ENCODE results near the gene KLHL10. TPM values are rescaled to one million over a fixed set of nuclear protein-coding genes. Genes with fewer than 3 reads are reported as not detected.
A peak's percentile ranks its signal among the peaks of the same experiment; 100 is the strongest.

The KLHL10 gene
- total RNA-seq, 1 experiment from 2014 or later = not detected

DNA sequence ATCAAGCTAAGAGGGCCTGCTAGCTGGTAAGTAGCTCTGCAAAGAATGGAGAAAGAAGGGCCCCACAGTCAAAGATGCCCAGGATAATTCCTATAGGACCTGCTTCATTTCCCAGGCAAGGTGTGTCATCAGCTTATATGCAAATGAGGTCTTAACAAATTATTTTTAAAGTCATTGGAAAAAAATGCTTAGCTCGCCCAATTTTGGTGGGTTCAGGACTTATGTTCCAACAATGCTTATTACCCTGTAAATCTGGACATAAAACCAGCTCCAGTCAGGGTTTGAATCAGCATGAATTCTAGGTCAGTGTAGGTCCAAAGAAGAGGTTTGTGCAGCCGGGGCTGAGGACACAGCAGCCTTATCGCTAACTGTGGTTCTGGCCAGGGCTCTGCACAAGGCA is 55.8 kb downstream of the KLHL10 start:
- BruUV-seq (replicated peaks) = no TSS peak
- peaks cover 19% of the 10 kb centered on the region for H3K4me1 Mint-ChIP-seq (ENCODE audit: low read depth, unreplicated experiment)
- Histone ChIP-seq H3K4me1 (peaks cover 7% of the 10 kb centered on the region; the same call in 1 of the 2 replicates), H3K27me3 (replicated peaks; ENCODE audit: control insufficient read depth, insufficient read depth, low read length) (no peaks in the 10 kb centered on the region), H3K4me3 (ENCODE audit: low read depth, low read length) (no peak overlapping the region), H3K9me3 (no peaks in the 10 kb centered on the region), H3K36me3 (ENCODE audit: control insufficient read depth, insufficient read depth, low read length) (peaks cover 2% of the 10 kb centered on the region; the same call in 1 of the 2 replicates)
- intact Hi-C loops (cut with micrococcal nuclease; ENCODE audit: unreplicated experiment) = no loop called here
- no peaks in the 10 kb centered on the region for H3K27me3 Mint-ChIP-seq (ENCODE audit: insufficient read depth, unreplicated experiment)
- no peak for DNase-seq
- no peak overlapping the region for H3K4me3 Mint-ChIP-seq (ENCODE audit: unreplicated experiment)
- TF ChIP-seq, protein P1, sequence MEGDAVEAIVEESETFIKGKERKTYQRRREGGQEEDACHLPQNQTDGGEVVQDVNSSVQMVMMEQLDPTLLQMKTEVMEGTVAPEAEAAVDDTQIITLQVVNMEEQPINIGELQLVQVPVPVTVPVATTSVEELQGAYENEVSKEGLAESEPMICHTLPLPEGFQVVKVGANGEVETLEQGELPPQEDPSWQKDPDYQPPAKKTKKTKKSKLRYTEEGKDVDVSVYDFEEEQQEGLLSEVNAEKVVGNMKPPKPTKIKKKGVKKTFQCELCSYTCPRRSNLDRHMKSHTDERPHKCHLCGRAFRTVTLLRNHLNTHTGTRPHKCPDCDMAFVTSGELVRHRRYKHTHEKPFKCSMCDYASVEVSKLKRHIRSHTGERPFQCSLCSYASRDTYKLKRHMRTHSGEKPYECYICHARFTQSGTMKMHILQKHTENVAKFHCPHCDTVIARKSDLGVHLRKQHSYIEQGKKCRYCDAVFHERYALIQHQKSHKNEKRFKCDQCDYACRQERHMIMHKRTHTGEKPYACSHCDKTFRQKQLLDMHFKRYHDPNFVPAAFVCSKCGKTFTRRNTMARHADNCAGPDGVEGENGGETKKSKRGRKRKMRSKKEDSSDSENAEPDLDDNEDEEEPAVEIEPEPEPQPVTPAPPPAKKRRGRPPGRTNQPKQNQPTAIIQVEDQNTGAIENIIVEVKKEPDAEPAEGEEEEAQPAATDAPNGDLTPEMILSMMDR (IDR thresholded peaks at IDR 0.05; ENCODE audit: insufficient read depth in 1 of 2, low read depth in 1 of 2, low read length in 1 of 2, severe bottlenecking in 1 of 2, unreplicated experiment in 1 of 2) = no peak
- ChIA-PET POLR2A (no interaction called here), CTCF (no interaction called here)
- H3K9me3 Mint-ChIP-seq (ENCODE audit: unreplicated experiment) = no peaks in the 10 kb centered on the region
- H3K36me3 Mint-ChIP-seq (ENCODE audit: insufficient read depth, unreplicated experiment) = peaks cover 94% of the 10 kb centered on the region
- H3K27ac Mint-ChIP-seq (ENCODE audit: unreplicated experiment) = peak overlapping the region; percentile 4

- Mint-ChIP-seq H3K9me3 (ENCODE audit: unreplicated experiment) (no peaks in the 10 kb centered on the region), H3K4me3 (ENCODE audit: unreplicated experiment) (no peak overlapping the region), H3K27me3 (ENCODE audit: insufficient read depth, unreplicated experiment) (no peaks in the 10 kb centered on the region), H3K4me1 (ENCODE audit: low read depth, unreplicated experiment) (peaks cover 24% of the 10 kb centered on the region), H3K27ac (ENCODE audit: unreplicated experiment) (peak overlapping the region; percentile 68), H3K36me3 (ENCODE audit: insufficient read depth, unreplicated experiment) (peaks cover 94% of the 10 kb centered on the region)
- TSS peak; percentile 15 for BruUV-seq (replicated peaks)
- Histone ChIP-seq H3K27me3 (replicated peaks; ENCODE audit: control insufficient read depth, insufficient read depth, low read length) (no peaks in the 10 kb centered on the region), H3K4me3 (ENCODE audit: low read depth, low read length) (no peak overlapping the region), H3K9me3 (no peaks in the 10 kb centered on the region), H3K4me1 (peaks cover 7% of the 10 kb centered on the region; the same call in 1 of the 2 replicates), H3K36me3 (ENCODE audit: control insufficient read depth, insufficient read depth, low read length) (peaks cover 2% of the 10 kb centered on the region; the same call in 1 of the 2 replicates)
- POLR2A ChIA-PET = no interaction called here
- CTCF ChIA-PET = interaction anchor here (0.7 to 1.2 kb wide), 6 partner anchors 9 to 108 kb away, joined by 3 to 7 read pairs (median 3); partner anchors contain the start of genes JUP and ODAD4
- DNase-seq = peak; percentile 54 to 65
- intact Hi-C loops (cut with micrococcal nuclease; ENCODE audit: unreplicated experiment) = loop anchor here (2.0 to 5.0 kb wide), 2 partner anchors 20 to 62 kb away; no protein-coding TSS in a partner anchor
- TF ChIP-seq, protein P1 (IDR thresholded peaks at IDR 0.05; ENCODE audit: insufficient read depth in 1 of 2, low read depth in 1 of 2, low read length in 1 of 2, severe bottlenecking in 1 of 2, unreplicated experiment in 1 of 2) = no peak
These were observed 57.2 kb downstream of the KLHL10 start for GRCh38 chr17:41894791-41895331.

GRCh38 chr17:41895617-41896016 is 58.0 kb downstream of the KLHL10 start:
- Mint-ChIP-seq H3K27ac (ENCODE audit: unreplicated experiment) (peak overlapping the region; percentile 68), H3K4me1 (ENCODE audit: low read depth, unreplicated experiment) (peaks cover 24% of the 10 kb centered on the region), H3K9me3 (ENCODE audit: unreplicated experiment) (no peaks in the 10 kb centered on the region), H3K36me3 (ENCODE audit: insufficient read depth, unreplicated experiment) (peaks cover 96% of the 10 kb centered on the region), H3K27me3 (ENCODE audit: insufficient read depth, unreplicated experiment) (no peaks in the 10 kb centered on the region), H3K4me3 (ENCODE audit: unreplicated experiment) (no peak overlapping the region)
- Histone ChIP-seq H3K4me3 (ENCODE audit: low read depth, low read length) (no peak overlapping the region), H3K27me3 (replicated peaks; ENCODE audit: control insufficient read depth, insufficient read depth, low read length) (no peaks in the 10 kb centered on the region), H3K36me3 (ENCODE audit: control insufficient read depth, insufficient read depth, low read length) (peaks cover 3% of the 10 kb centered on the region; the same call in 1 of the 2 replicates), H3K9me3 (no peaks in the 10 kb centered on the region), H3K4me1 (peaks cover 7% of the 10 kb centered on the region; the same call in 1 of the 2 replicates)
- no peak for DNase-seq
- CTCF ChIA-PET = interaction anchor here (0.6 to 1.2 kb wide), 7 partner anchors 9 to 109 kb away, joined by 3 to 7 read pairs (median 3); partner anchors contain the start of genes JUP and ODAD4
- BruUV-seq (replicated peaks) = no TSS peak
- POLR2A ChIA-PET = no interaction called here
- intact Hi-C loops (cut with micrococcal nuclease; ENCODE audit: unreplicated experiment) = loop anchor here (2.0 to 5.0 kb wide), 2 partner anchors 19 to 62 kb away; no protein-coding TSS in a partner anchor
- TF ChIP-seq, protein P1 (IDR thresholded peaks at IDR 0.05; ENCODE audit: insufficient read depth in 1 of 2, low read depth in 1 of 2, low read length in 1 of 2, severe bottlenecking in 1 of 2, unreplicated experiment in 1 of 2) = no peak
